Esophagus muscularis mucosa (tissue), 4 donors: ENCODE measurements around the gene NTN5. TPM values are rescaled to one million over a fixed set of nuclear protein-coding genes. Genes with fewer than 3 reads are reported as not detected.
"Not testable (repeated sequence)": the region's sequence is repeated elsewhere in the genome, so short reads cannot be mapped to it uniquely, and the experiment has no call there.

Source experiments
- DNase-seq: peaks from one replicate; pipeline ENCODE4 v3.0.0-alpha.2; 2017; ENCODE audit errors: extremely low spot score
- H3K27ac ChIP-seq, 4 donors: fragments of 200-600 bp; sonication (generic); replicated peaks in 1 of 4; 1 replicate in 3 of 4; 2 replicates in 1 of 4; pipeline ENCODE4 v1.5.1; 2016 to 2019; ENCODE audit warnings: mild to moderate bottlenecking in 1 of 4
- H3K27me3 ChIP-seq, 4 donors: fragments of 200-600 bp; sonication (generic); one replicate each; pipeline versions ENCODE4 v1.5.1 to v1.6.0; 2016 to 2019
- H3K36me3 ChIP-seq, 4 donors: fragments of 200-600 bp; sonication (generic); one replicate each; pipeline ENCODE4 v1.5.1; 2016 to 2019
- H3K4me1 ChIP-seq, 4 donors: fragments of 200-600 bp; sonication (generic); one replicate each; pipeline ENCODE4 v1.5.1; 2016 to 2019
- H3K4me3 ChIP-seq, 4 donors: fragments of 200-600 bp; sonication (generic); 1 replicate in 2 of 4; 2 replicates in 2 of 4; pipeline ENCODE4 v1.5.1; 2016 to 2019; ENCODE audit warnings: mild to moderate bottlenecking in 4 of 4, moderate library complexity in 1 of 4
- H3K9me3 ChIP-seq, 4 donors: fragments of 200-600 bp; sonication (generic); 1 replicate in 3 of 4; 2 replicates in 1 of 4; pipeline ENCODE4 v1.5.1; 2016 to 2019
- EP300 ChIP-seq: sonication (generic); formaldehyde crosslinking; IDR thresholded peaks from one replicate; pipeline ENCODE4 v1.6.1; 2017; ENCODE audit warnings: antibody characterized with exemption
- POLR2A ChIP-seq: fragments of 450-650 bp; IDR thresholded peaks from one replicate; pipeline ENCODE4 v1.6.1; 2017; ENCODE audit warnings: antibody characterized with exemption, moderate library complexity, mild to moderate bottlenecking, low read depth
- POLR2AphosphoS5 ChIP-seq, 2 donors: sonication (generic); formaldehyde crosslinking; IDR thresholded peaks; one replicate each; pipeline ENCODE4 v1.6.1; 2017; ENCODE audit warnings: antibody characterized with exemption in 2 of 2
- WGBS: methylation state at CpG from one replicate; pipeline ENCODE4 v1.1.5; 2018; 5-methylcytosine and 5-hydroxymethylcytosine counted together
- intact Hi-C: fragments of 100-400 bp; cut with DNase I; formaldehyde crosslinking; loops from one replicate; pipeline ENCODE4 v1.15.1; 2023
- total RNA-seq, 4 donors: library from RNA; depleted of rRNA; stranded (reverse); fragments of >200 nt; gene quantifications; one replicate each; pipeline versions ENCODE4 v1.1.0 to v1.2.1, GENCODE V29; 2016
- TF ChIP-seq, protein P1 (sequence below), 3 experiments: fragments of 200-600 bp in 2 of 3; fragments of 450-650 bp in 1 of 3; sonication (generic) in 2 of 3; IDR thresholded peaks; one replicate each; pipeline ENCODE4 v1.5.1; 2017 to 2019; ENCODE audit warnings: antibody characterized with exemption in 3 of 3, mild to moderate bottlenecking in 2 of 3, moderate library complexity in 1 of 3

The NTN5 gene
- total RNA-seq, 4 donors from 2014 or later = under 0.01 to 0.34 (median 0.17) TPM; not detected in 1

DNA sequence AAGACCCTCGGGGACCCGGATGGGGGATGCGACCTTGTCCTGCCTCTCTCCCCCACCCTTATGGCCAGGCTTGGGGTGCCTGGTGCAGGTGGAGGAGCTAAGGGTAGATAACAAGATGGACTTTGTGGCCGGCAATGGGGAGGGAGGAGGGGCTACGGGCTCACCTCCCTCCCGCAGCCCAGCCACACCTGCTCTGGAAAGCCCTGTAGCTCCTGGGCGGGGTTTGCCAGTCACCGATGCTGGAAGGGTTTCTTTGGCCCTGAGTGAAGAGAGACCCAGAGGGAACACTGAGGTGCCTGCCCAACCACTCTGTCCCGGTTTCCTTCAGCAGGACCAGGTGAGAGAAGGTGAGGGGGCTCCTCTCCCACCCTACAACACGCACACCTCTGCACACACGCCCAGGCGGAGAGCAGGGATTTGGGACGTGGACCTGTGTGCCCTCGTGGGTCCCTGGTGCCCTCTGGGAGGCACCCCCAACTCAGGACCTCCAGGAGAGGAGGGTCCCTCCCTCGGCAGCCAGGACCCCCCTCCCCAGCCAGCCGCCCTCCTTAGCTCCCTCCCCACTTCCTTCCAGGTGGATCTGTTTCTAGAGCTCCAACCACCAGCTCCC, 23.0 kb upstream of the NTN5 start, which contains the start of gene FUT2:
TSS of gene FUT2 (plus strand) at position 229 of the 610 bp plus-strand sequence. CDS start 6,986 bp downstream, outside the sequence.
- no peak for DNase-seq
- intact Hi-C loops = no loop called here
- H3K36me3 ChIP-seq = peaks cover 0 to 2% (median 0%) of the 10 kb centered on the region in 4 donors
- no peak for TF ChIP-seq EP300
- no peak for TF ChIP-seq POLR2A
- no peak for TF ChIP-seq POLR2AphosphoS5 (IDR thresholded peaks at IDR 0.05)
- TF ChIP-seq, protein P1, sequence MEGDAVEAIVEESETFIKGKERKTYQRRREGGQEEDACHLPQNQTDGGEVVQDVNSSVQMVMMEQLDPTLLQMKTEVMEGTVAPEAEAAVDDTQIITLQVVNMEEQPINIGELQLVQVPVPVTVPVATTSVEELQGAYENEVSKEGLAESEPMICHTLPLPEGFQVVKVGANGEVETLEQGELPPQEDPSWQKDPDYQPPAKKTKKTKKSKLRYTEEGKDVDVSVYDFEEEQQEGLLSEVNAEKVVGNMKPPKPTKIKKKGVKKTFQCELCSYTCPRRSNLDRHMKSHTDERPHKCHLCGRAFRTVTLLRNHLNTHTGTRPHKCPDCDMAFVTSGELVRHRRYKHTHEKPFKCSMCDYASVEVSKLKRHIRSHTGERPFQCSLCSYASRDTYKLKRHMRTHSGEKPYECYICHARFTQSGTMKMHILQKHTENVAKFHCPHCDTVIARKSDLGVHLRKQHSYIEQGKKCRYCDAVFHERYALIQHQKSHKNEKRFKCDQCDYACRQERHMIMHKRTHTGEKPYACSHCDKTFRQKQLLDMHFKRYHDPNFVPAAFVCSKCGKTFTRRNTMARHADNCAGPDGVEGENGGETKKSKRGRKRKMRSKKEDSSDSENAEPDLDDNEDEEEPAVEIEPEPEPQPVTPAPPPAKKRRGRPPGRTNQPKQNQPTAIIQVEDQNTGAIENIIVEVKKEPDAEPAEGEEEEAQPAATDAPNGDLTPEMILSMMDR (IDR thresholded peaks at IDR 0.05) = no peak
- H3K9me3 ChIP-seq = no peaks in the 10 kb centered on the region
- peak within 1 kb of the TSS in 2 of 4 donors; percentile 26 to 63 for H3K27ac ChIP-seq
- H3K4me3 ChIP-seq = peak within 1 kb of the TSS; percentile 13 to 46 (median 22)
- peaks cover 8 to 13% (median 11%) of the 10 kb centered on the region in 4 donors for H3K4me1 ChIP-seq
- peaks cover 0 to 25% (median 6%) of the 10 kb centered on the region in 4 donors for H3K27me3 ChIP-seq
- 31% methylated on average over 13 of the region's 16 CpGs for WGBS

DNA sequence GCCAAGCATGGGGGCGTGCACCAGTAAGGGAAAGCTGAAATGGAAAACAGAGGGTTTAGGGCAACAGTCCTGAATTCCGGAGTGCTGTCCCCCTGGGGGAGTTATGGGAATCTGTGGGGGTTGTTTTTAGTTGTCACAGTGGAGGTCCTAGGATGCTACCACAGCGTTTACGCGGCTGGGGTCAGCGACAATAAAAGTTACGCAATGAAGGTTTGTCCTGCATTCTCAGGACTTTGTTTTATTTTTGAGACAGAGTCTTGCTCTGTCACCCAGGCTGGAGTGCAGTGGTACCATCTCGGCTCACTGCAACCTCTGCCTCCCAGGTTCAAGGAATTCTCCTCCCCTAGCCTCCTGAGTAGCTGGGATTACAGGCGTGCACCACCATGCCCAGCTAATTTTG, 20.8 kb upstream of the NTN5 start:
- 93% methylated on average over 9 of the region's 9 CpGs for WGBS
- intact Hi-C loops, DNase-seq, H3K27ac ChIP-seq, H3K9me3 ChIP-seq, H3K4me3 ChIP-seq, H3K36me3 ChIP-seq: not testable (repeated sequence)
- H3K27me3 ChIP-seq = peaks cover 0 to 23% (median 6%) of the 10 kb centered on the region in 4 donors
- peaks cover 8 to 13% (median 11%) of the 10 kb centered on the region in 4 donors for H3K4me1 ChIP-seq

GRCh38 chr19:48689449-48689848, 16.6 kb upstream of the NTN5 start:
- H3K27me3 ChIP-seq = no peaks in the 10 kb centered on the region
- H3K9me3 ChIP-seq = no peaks in the 10 kb centered on the region
- TF ChIP-seq POLR2AphosphoS5 (IDR thresholded peaks at IDR 0.05) (no peak), POLR2A (no peak), EP300 (no peak)
- TF ChIP-seq, protein P1 (IDR thresholded peaks at IDR 0.05) = no peak
- WGBS = 46% methylated on average over 7 of the region's 7 CpGs
- H3K4me1 ChIP-seq = no peaks in the 10 kb centered on the region
- no peak for DNase-seq
- no peaks in the 10 kb centered on the region for H3K36me3 ChIP-seq
- peak overlapping the region in 1 of 4 donors; percentile 9 for H3K27ac ChIP-seq
- intact Hi-C loops = no loop called here
- H3K4me3 ChIP-seq = no peak overlapping the region

- Histone ChIP-seq H3K27ac (no peak overlapping the region), H3K4me1 (no peaks in the 10 kb centered on the region), H3K9me3 (no peaks in the 10 kb centered on the region), H3K27me3 (no peaks in the 10 kb centered on the region), H3K4me3 (no peak overlapping the region), H3K36me3 (no peaks in the 10 kb centered on the region)
- WGBS = 84% methylated on average over 3 of the region's 3 CpGs
- intact Hi-C loops = no loop called here
- DNase-seq = no peak
- TF ChIP-seq EP300 = no peak
- no peak for TF ChIP-seq POLR2AphosphoS5 (IDR thresholded peaks at IDR 0.05)
These were observed 15.0 kb upstream of the NTN5 start for GRCh38 chr19:48687776-48688175.

GRCh38 chr19:48686637-48687036, 13.8 kb upstream of the NTN5 start:
- H3K4me3 ChIP-seq, H3K9me3 ChIP-seq, H3K27me3 ChIP-seq, DNase-seq, intact Hi-C loops, H3K4me1 ChIP-seq, H3K27ac ChIP-seq, H3K36me3 ChIP-seq: not testable (repeated sequence)
- WGBS = 91% methylated on average over 7 of the region's 7 CpGs

DNA sequence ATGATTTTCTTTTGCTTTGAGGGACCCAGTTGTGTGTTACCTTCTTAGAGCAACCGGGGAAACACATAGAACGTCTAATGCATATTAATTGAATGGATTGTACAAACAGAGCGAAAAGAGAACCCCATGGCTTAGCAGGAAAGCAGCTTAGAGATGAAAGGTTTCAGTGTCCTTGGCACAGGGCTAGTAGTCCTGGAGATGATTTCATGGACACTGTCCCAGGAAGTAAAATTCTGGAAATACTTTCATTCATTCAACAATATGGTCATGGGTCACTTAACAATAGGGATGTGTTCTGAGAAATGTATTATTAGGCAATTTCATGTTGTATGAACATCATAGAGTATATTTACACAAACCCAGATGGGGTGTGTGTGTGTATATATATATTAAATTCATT, 13.3 kb upstream of the NTN5 start:
- H3K36me3 ChIP-seq = no peaks in the 10 kb centered on the region
- 81% methylated on average over 3 of the region's 3 CpGs for WGBS
- no peak overlapping the region for H3K27ac ChIP-seq
- H3K27me3 ChIP-seq = no peaks in the 10 kb centered on the region
- H3K4me1 ChIP-seq = no peaks in the 10 kb centered on the region
- DNase-seq = no peak
- TF ChIP-seq POLR2A (no peak), POLR2AphosphoS5 (IDR thresholded peaks at IDR 0.05) (no peak)
- H3K4me3 ChIP-seq = no peak overlapping the region
- intact Hi-C loops = no loop called here
- no peaks in the 10 kb centered on the region for H3K9me3 ChIP-seq

- intact Hi-C loops = no loop called here
- TF ChIP-seq POLR2A (no peak), POLR2AphosphoS5 (IDR thresholded peaks at IDR 0.05) (no peak), EP300 (no peak)
- TF ChIP-seq, protein P1 (IDR thresholded peaks at IDR 0.05) = no peak
- Histone ChIP-seq H3K27ac (no peak overlapping the region), H3K36me3 (no peaks in the 10 kb centered on the region), H3K4me1 (no peaks in the 10 kb centered on the region), H3K9me3 (no peaks in the 10 kb centered on the region), H3K27me3 (no peaks in the 10 kb centered on the region), H3K4me3 (no peak overlapping the region)
- 95% methylated on average over 9 of the region's 9 CpGs for WGBS
- no peak for DNase-seq
These were observed 12.8 kb upstream of the NTN5 start for GRCh38 chr19:48685583-48685982.
